HEK293T (cell line): ENCODE results near the gene GADD45B.

Experiments used
- ARNT ChIP-seq: fragments of 450-650 bp; IDR thresholded peaks from 2 replicates; pipeline ENCODE4 v1.6.1; 2017; ENCODE audit warnings: mild to moderate bottlenecking
- BHLHE40 ChIP-seq: fragments of 450-650 bp; IDR thresholded peaks from 2 replicates; pipeline ENCODE4 v1.6.1; 2016; ENCODE audit warnings: mild to moderate bottlenecking, moderate library complexity, borderline replicate concordance
- CTBP1 ChIP-seq: fragments of 450-650 bp; IDR thresholded peaks from 2 replicates; pipeline ENCODE4 v1.6.1; 2016; ENCODE audit warnings: borderline replicate concordance
- ELF4 ChIP-seq: fragments of 450-650 bp; IDR thresholded peaks from 2 replicates; pipeline ENCODE4 v1.6.1; 2017; ENCODE audit warnings: antibody characterized with exemption
- FOXA1 ChIP-seq: fragments of 450-650 bp; IDR thresholded peaks from 2 replicates; pipeline ENCODE4 v1.6.1; 2016; ENCODE audit warnings: mild to moderate bottlenecking
- FOXK2 ChIP-seq: fragments of 450-650 bp; IDR thresholded peaks from 2 replicates; pipeline ENCODE4 v1.6.1; 2016; ENCODE audit warnings: mild to moderate bottlenecking
- FOXM1 ChIP-seq: fragments of 450-650 bp; IDR thresholded peaks from 2 replicates; pipeline ENCODE4 v1.6.1; 2017; ENCODE audit warnings: mild to moderate bottlenecking, borderline replicate concordance
- HDGF ChIP-seq: fragments of 450-650 bp; IDR thresholded peaks from 2 replicates; pipeline ENCODE4 v1.6.1; 2017; ENCODE audit warnings: antibody characterized with exemption, borderline replicate concordance
- NFRKB ChIP-seq: fragments of 450-650 bp; IDR thresholded peaks from 2 replicates; pipeline ENCODE4 v1.6.1; 2016; ENCODE audit warnings: mild to moderate bottlenecking, moderate library complexity
- PKNOX1 ChIP-seq: fragments of 450-650 bp; IDR thresholded peaks from 2 replicates; pipeline ENCODE4 v1.6.1; 2016
- SP1 ChIP-seq: fragments of 450-650 bp; IDR thresholded peaks from 2 replicates; pipeline ENCODE4 v1.6.1; 2017
- SUZ12 ChIP-seq: fragments of 450-650 bp; IDR thresholded peaks from 2 replicates; pipeline ENCODE4 v1.6.1; 2016; ENCODE audit warnings: mild to moderate bottlenecking
- ZNF384 ChIP-seq: fragments of 450-650 bp; IDR thresholded peaks from 2 replicates; pipeline ENCODE4 v1.6.1; 2016

DNA sequence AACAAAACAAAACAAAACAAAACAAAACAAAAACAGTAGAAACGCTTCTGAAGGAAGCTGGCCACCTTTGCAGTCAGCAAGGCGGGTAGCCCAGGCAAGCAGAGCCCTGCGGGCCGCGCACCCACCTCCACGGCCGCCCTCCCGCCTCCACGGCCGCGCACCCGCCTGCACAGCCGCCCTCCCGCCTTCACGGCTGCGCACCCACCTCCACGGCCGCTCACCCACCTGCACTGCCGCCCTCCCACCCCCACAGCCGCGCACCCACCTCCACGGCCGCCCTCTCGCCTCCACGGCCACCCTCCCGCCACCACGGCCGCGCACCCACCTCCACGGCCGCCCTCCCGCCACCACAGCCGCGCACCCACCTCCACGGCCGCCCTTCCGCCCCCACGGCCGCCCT lies 39.5 kb upstream of the GADD45B start:
- TF ChIP-seq ELF4 (no peak), BHLHE40 (no peak), FOXK2 (no peak), SP1 (no peak), SUZ12 (no peak), FOXM1 (no peak), HDGF (no peak), PKNOX1 (no peak), NFRKB (no peak), ARNT (no peak), FOXA1 (no peak), ZNF384 (no peak), CTBP1 (no peak)
